ENCODE results near the gene CELF4. TPM values are rescaled to one million over a fixed set of nuclear protein-coding genes. Genes with fewer than 3 reads are reported as not detected.

Gene CELF4
- total RNA-seq, 1 experiment from 2014 or later: 0.40 TPM

DNA sequence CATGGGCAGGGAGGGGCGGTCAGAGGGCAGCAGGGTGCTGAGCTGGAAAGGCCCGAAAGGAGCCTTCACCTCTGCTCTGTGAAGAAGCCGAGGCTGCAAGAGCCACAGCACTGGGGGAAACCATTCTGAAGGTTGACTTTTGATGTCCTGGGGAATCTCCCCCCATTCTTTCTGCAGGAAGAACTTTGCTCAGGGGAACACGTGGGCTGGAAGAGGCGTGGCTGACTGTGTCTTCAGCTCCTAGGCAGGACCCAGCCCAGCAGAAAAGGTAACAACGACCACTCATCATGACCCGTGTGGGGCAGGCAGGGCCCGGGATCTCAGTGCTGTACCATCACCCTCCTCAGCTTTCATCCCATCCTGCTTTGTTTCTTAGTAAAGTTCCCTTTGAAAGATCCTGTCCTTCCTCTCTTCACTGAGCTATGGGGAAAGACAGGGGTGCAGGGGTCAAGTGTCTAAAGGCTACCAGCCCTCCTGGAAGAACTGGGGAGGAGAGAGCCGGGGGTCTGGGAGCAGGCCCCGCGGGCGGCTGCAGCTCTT lies 312.7 kb downstream of the CELF4 start:
- H3K9ac ChIP-seq (ENCODE audit: low read length): no peak overlapping the region
- H3K79me2 ChIP-seq (ENCODE audit: low read length): no peaks in the 10 kb centered on the region
- no peaks in the 10 kb centered on the region for H3K27me3 ChIP-seq (ENCODE audit: low read length)
- no TSS peak for BruUV-seq (replicated peaks)
- POLR2A ChIA-PET (ENCODE audit: unreplicated experiment): no interaction called here
- intact Hi-C loops (cut with micrococcal nuclease): no loop called here
- H4K20me1 ChIP-seq (ENCODE audit: low read length): no peaks in the 10 kb centered on the region
- H3K4me3 ChIP-seq (ENCODE audit: low read length): no peak overlapping the region
- no peaks in the 10 kb centered on the region for H3K9me2 ChIP-seq (replicated peaks; ENCODE audit: low read length)
- no peaks in the 10 kb centered on the region for H3F3A ChIP-seq (ENCODE audit: low read length, unreplicated experiment)
- no peak overlapping the region for H3K27ac ChIP-seq (ENCODE audit: low read length)
- DNase-seq (no peak), ATAC-seq (no peak)
- H3K9me3 ChIP-seq (ENCODE audit: low read length): no peaks in the 10 kb centered on the region
- H3K36me3 ChIP-seq (ENCODE audit: low read depth, low read length): no peaks in the 10 kb centered on the region
- no peaks in the 10 kb centered on the region for H3K4me1 ChIP-seq (ENCODE audit: insufficient read depth, low read length)
- no peak overlapping the region for H3K4me2 ChIP-seq (ENCODE audit: low read length)
- TF ChIP-seq EZH2phosphoT487 (IDR thresholded peaks at IDR 0.05; ENCODE audit: borderline replicate concordance, low read length) (no peak), CTCF (conservative IDR thresholded peaks at IDR 0.05; ENCODE audit: low read depth, low read length) (no peak), EZH2 (IDR thresholded peaks at IDR 0.05; ENCODE audit: low read length, unreplicated experiment) (no peak)
- H2AFZ ChIP-seq (ENCODE audit: low read length): no peak overlapping the region
- CTCF ChIA-PET: no interaction called here

- Histone ChIP-seq H3F3A (ENCODE audit: low read length, unreplicated experiment) (no peaks in the 10 kb centered on the region), H3K9me3 (ENCODE audit: low read length) (no peaks in the 10 kb centered on the region), H3K9me2 (replicated peaks; ENCODE audit: low read length) (no peaks in the 10 kb centered on the region), H3K4me3 (ENCODE audit: low read length) (no peak overlapping the region), H3K27ac (ENCODE audit: low read length) (no peak overlapping the region), H3K79me2 (ENCODE audit: low read length) (no peaks in the 10 kb centered on the region), H3K36me3 (ENCODE audit: low read depth, low read length) (no peaks in the 10 kb centered on the region), H3K4me2 (ENCODE audit: low read length) (no peak overlapping the region), H3K27me3 (ENCODE audit: low read length) (no peaks in the 10 kb centered on the region), H2AFZ (ENCODE audit: low read length) (no peak overlapping the region), H3K9ac (ENCODE audit: low read length) (no peak overlapping the region), H4K20me1 (ENCODE audit: low read length) (no peaks in the 10 kb centered on the region), H3K4me1 (ENCODE audit: insufficient read depth, low read length) (no peaks in the 10 kb centered on the region)
- CTCF ChIA-PET: no interaction called here
- intact Hi-C loops (cut with micrococcal nuclease): no loop called here
- POLR2A ChIA-PET (ENCODE audit: unreplicated experiment): no interaction called here
- TF ChIP-seq EZH2 (IDR thresholded peaks at IDR 0.05; ENCODE audit: low read length, unreplicated experiment) (no peak), CTCF (conservative IDR thresholded peaks at IDR 0.05; ENCODE audit: low read depth, low read length) (no peak), EZH2phosphoT487 (IDR thresholded peaks at IDR 0.05; ENCODE audit: borderline replicate concordance, low read length) (no peak)
- ATAC-seq: no peak
- no TSS peak for BruUV-seq (replicated peaks)
- DNase-seq: no peak
Observed at GRCh38 chr18:37252342-37252741, 313.3 kb downstream of the CELF4 start.

GRCh38 chr18:37251679-37252078 lies 313.9 kb downstream of the CELF4 start:
- Histone ChIP-seq H3K9ac (ENCODE audit: low read length) (no peak overlapping the region), H3K79me2 (ENCODE audit: low read length) (no peaks in the 10 kb centered on the region), H3K9me2 (replicated peaks; ENCODE audit: low read length) (no peaks in the 10 kb centered on the region), H3F3A (ENCODE audit: low read length, unreplicated experiment) (no peaks in the 10 kb centered on the region), H2AFZ (ENCODE audit: low read length) (no peak overlapping the region), H3K4me1 (ENCODE audit: insufficient read depth, low read length) (no peaks in the 10 kb centered on the region), H3K4me3 (ENCODE audit: low read length) (no peak overlapping the region), H3K4me2 (ENCODE audit: low read length) (no peak overlapping the region), H4K20me1 (ENCODE audit: low read length) (no peaks in the 10 kb centered on the region), H3K9me3 (ENCODE audit: low read length) (no peaks in the 10 kb centered on the region), H3K27ac (ENCODE audit: low read length) (no peak overlapping the region), H3K27me3 (ENCODE audit: low read length) (no peaks in the 10 kb centered on the region), H3K36me3 (ENCODE audit: low read depth, low read length) (no peaks in the 10 kb centered on the region)
- DNase-seq (peak; percentile 49), ATAC-seq (no peak)
- intact Hi-C loops (cut with micrococcal nuclease): no loop called here
- ChIA-PET CTCF (no interaction called here), POLR2A (ENCODE audit: unreplicated experiment) (no interaction called here)
- TF ChIP-seq EZH2 (IDR thresholded peaks at IDR 0.05; ENCODE audit: low read length, unreplicated experiment): no peak
- TF ChIP-seq EZH2phosphoT487 (IDR thresholded peaks at IDR 0.05; ENCODE audit: borderline replicate concordance, low read length): no peak
- TF ChIP-seq CTCF (conservative IDR thresholded peaks at IDR 0.05; ENCODE audit: low read depth, low read length): no peak
- BruUV-seq (replicated peaks): no TSS peak

Data from PC-3 (cell line).